Trophoblast cell (in vitro differentiated cells and primary cell): ENCODE measurements around the gene SRXN1.

ENCODE experiments used
- DNase-seq, 2 donors: peaks; one replicate each; pipeline ENCODE4 v3.0.0-alpha.2; 2016
- H2AFZ ChIP-seq: 2 replicates; pipeline ENCODE4 v1.6.1; 2013; ENCODE audit warnings: low read length, moderate library complexity, mild to moderate bottlenecking; ENCODE audit not compliant: insufficient read depth, poor library complexity
- H2AK5ac ChIP-seq: 2 replicates; pipeline ENCODE4 v1.6.1; 2013; ENCODE audit warnings: mild to moderate bottlenecking, low read length
- H2BK120ac ChIP-seq: 2 replicates; pipeline ENCODE4 v1.6.1; 2013; ENCODE audit warnings: low read length, mild to moderate bottlenecking, moderate library complexity; ENCODE audit not compliant: insufficient read depth, poor library complexity
- H2BK12ac ChIP-seq: 2 replicates; pipeline ENCODE4 v1.6.1; 2013; ENCODE audit warnings: mild to moderate bottlenecking, low read length, moderate library complexity
- H2BK5ac ChIP-seq: 2 replicates; pipeline ENCODE4 v1.6.1; 2013; ENCODE audit warnings: low read length, low read depth, moderate library complexity, mild to moderate bottlenecking; ENCODE audit not compliant: poor library complexity
- H3K14ac ChIP-seq: 2 replicates; pipeline ENCODE4 v1.6.1; 2013; ENCODE audit warnings: mild to moderate bottlenecking, low read length
- H3K18ac ChIP-seq: 2 replicates; pipeline ENCODE4 v1.6.1; 2013; ENCODE audit warnings: mild to moderate bottlenecking, low read length
- H3K23ac ChIP-seq: 2 replicates; pipeline ENCODE4 v1.6.1; 2013; ENCODE audit warnings: low read length
- H3K27ac ChIP-seq: 2 replicates; pipeline ENCODE4 v1.5.1; 2013; ENCODE audit warnings: low read depth, mild to moderate bottlenecking, inconsistent platforms, low read length, moderate library complexity
- H3K27me3 ChIP-seq: 2 replicates; pipeline ENCODE4 v1.6.1; 2013; ENCODE audit warnings: inconsistent platforms, mild to moderate bottlenecking, low read length, moderate library complexity; ENCODE audit not compliant: insufficient read depth
- H3K36me3 ChIP-seq, 2 experiments: 1 replicate in 1 of 2; 2 replicates in 1 of 2; pipeline ENCODE4 v1.6.1; 2013; ENCODE audit warnings: low read length in 2 of 2, mild to moderate bottlenecking in 2 of 2, moderate library complexity in 1 of 2; ENCODE audit not compliant: insufficient read depth in 2 of 2, control insufficient read depth in 1 of 2
- H3K4ac ChIP-seq: 2 replicates; pipeline ENCODE4 v1.6.1; 2013; ENCODE audit warnings: low read depth, mild to moderate bottlenecking, low read length, moderate library complexity
- H3K4me1 ChIP-seq, 2 experiments: 1 replicate in 1 of 2; 2 replicates in 1 of 2; pipeline ENCODE4 v1.6.1; 2013; ENCODE audit warnings: low read length in 2 of 2, mild to moderate bottlenecking in 2 of 2, moderate library complexity in 1 of 2; ENCODE audit not compliant: insufficient read depth in 2 of 2, control insufficient read depth in 1 of 2
- H3K4me2 ChIP-seq: 2 replicates; pipeline ENCODE4 v1.6.1; 2013; ENCODE audit warnings: inconsistent platforms, mild to moderate bottlenecking, low read length, moderate library complexity
- H3K4me3 ChIP-seq: 2 replicates; pipeline ENCODE4 v1.5.1; 2013; ENCODE audit warnings: mild to moderate bottlenecking, low read depth, low read length, inconsistent platforms
- H3K79me1 ChIP-seq: one replicate; pipeline ENCODE4 v1.6.1; 2013; ENCODE audit warnings: low read length
- H3K79me2 ChIP-seq: 2 replicates; pipeline ENCODE4 v1.6.1; 2013; ENCODE audit warnings: low read length, mild to moderate bottlenecking; ENCODE audit not compliant: control insufficient read depth, insufficient read depth, poor library complexity
- H3K9ac ChIP-seq: 2 replicates; pipeline ENCODE4 v1.6.1; 2013; ENCODE audit warnings: mild to moderate bottlenecking, low read length
- H3K9me3 ChIP-seq: 2 replicates; pipeline ENCODE4 v1.6.1; 2013; ENCODE audit warnings: low read depth, mild to moderate bottlenecking, control low read depth, inconsistent platforms, low read length; ENCODE audit not compliant: insufficient read depth
- H4K12ac ChIP-seq: 2 replicates; pipeline ENCODE4 v1.6.1; 2013; ENCODE audit warnings: low read depth, mild to moderate bottlenecking, low read length, moderate library complexity
- H4K8ac ChIP-seq: 2 replicates; pipeline ENCODE4 v1.6.1; 2013; ENCODE audit warnings: low read depth, mild to moderate bottlenecking, low read length, moderate library complexity
- H4K91ac ChIP-seq: one replicate; pipeline ENCODE4 v1.6.1; 2013; ENCODE audit warnings: low read depth, mild to moderate bottlenecking, low read length, moderate library complexity
- WGBS: extraction: QIAGEN DNeasy Blood & Tissue Kit; methylation state at CpG from one replicate; pipeline ENCODE4 v1.1.7; 2013; ENCODE audit warnings: missing lambda C conversion rate; ENCODE audit not compliant: insufficient read length, insufficient coverage; ENCODE audit errors: extremely low coverage; 5-methylcytosine and 5-hydroxymethylcytosine counted together

The SRXN1 gene

DNA sequence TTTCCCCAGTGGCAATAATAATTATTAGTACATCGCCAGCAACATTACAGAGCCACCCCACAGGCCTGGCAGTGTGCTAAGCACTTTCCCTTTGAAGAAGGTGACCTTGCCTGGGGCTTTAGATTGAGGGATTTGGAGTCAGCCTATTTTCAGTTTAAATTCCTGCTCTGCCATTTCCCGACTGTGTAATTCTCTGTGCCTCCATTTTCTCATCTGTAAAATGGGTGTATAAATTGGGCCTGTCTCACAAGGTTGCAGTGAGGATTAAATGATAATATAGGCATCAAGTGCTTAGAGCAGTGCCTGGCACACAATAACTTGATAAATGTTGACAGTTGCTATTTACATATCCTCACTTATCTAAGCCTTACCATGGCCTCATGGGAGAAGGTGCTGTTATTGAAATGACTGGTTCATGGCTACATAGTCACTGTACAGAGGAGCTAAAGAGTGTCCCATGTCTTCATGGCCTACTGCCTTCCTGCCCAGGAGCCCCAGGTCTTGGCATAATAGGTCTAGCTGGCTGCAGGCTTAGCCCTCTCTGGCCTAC is 27.7 kb upstream of the SRXN1 start:
- H3K23ac ChIP-seq, result no peak overlapping the region
- H4K91ac ChIP-seq, result no peak overlapping the region
- H4K8ac ChIP-seq, result no peak overlapping the region
- no peak overlapping the region for H3K18ac ChIP-seq
- peaks cover 6% of the 10 kb centered on the region for H3K9me3 ChIP-seq
- H2BK120ac ChIP-seq, result no peak overlapping the region
- no peak overlapping the region for H4K12ac ChIP-seq
- no peak overlapping the region for H2AFZ ChIP-seq
- DNase-seq, result no peak
- H3K4me1 ChIP-seq, result peaks cover 0 to 2% of the 10 kb centered on the region in 2 experiments
- no peak overlapping the region for H3K27ac ChIP-seq
- no peak overlapping the region for H3K4me3 ChIP-seq
- H2AK5ac ChIP-seq, result no peak overlapping the region
- H3K79me2 ChIP-seq, result no peaks in the 10 kb centered on the region
- no peak overlapping the region for H2BK12ac ChIP-seq
- no peak overlapping the region for H2BK5ac ChIP-seq
- H3K4me2 ChIP-seq, result no peak overlapping the region
- no peak overlapping the region for H3K14ac ChIP-seq
- H3K9ac ChIP-seq, result no peak overlapping the region
- WGBS, result no CpG with 5 or more reads among the region's 2 CpGs
- H3K36me3 ChIP-seq, result no peaks in the 10 kb centered on the region
- H3K4ac ChIP-seq, result no peak overlapping the region
- no peaks in the 10 kb centered on the region for H3K79me1 ChIP-seq
- H3K27me3 ChIP-seq, result peaks cover 14% of the 10 kb centered on the region

DNA sequence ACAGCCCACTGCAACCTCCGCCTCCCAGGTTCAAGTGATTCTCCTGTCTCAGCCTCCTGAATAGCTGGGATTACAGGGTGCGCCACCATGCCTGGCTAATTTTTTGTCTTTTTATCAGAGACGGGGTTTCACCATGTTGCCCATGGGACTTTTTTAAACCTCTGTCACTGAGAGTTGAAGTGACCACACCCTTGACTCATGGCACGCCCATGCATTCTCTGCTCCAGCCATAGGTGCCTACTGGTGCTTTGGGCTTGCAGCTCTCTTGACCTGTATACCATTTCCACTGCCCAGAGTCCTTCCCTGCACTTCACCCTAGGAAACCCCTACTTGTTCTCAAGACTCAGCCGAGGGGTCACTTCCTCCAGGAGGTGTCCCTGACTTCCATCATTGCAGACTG is 25.0 kb upstream of the SRXN1 start:
- H3K79me2 ChIP-seq, result no peaks in the 10 kb centered on the region
- H3K4me3 ChIP-seq, result no peak overlapping the region
- no peak overlapping the region for H2AFZ ChIP-seq
- peaks cover 0 to 3% of the 10 kb centered on the region in 2 experiments for H3K4me1 ChIP-seq
- no CpG with 5 or more reads among the region's 5 CpGs for WGBS
- no peak overlapping the region for H2BK120ac ChIP-seq
- H4K8ac ChIP-seq, result no peak overlapping the region
- H3K9ac ChIP-seq, result no peak overlapping the region
- no peak overlapping the region for H4K12ac ChIP-seq
- H3K4me2 ChIP-seq, result no peak overlapping the region
- no peak overlapping the region for H3K27ac ChIP-seq
- no peak overlapping the region for H2AK5ac ChIP-seq
- H3K27me3 ChIP-seq, result peaks cover 31% of the 10 kb centered on the region
- DNase-seq, result no peak
- no peak overlapping the region for H4K91ac ChIP-seq
- H3K14ac ChIP-seq, result no peak overlapping the region
- H3K9me3 ChIP-seq, result peaks cover 10% of the 10 kb centered on the region
- H3K36me3 ChIP-seq, result no peaks in the 10 kb centered on the region
- H3K79me1 ChIP-seq, result no peaks in the 10 kb centered on the region
- H2BK12ac ChIP-seq, result no peak overlapping the region
- no peak overlapping the region for H2BK5ac ChIP-seq
- no peak overlapping the region for H3K18ac ChIP-seq
- H3K4ac ChIP-seq, result no peak overlapping the region
- no peak overlapping the region for H3K23ac ChIP-seq

DNA sequence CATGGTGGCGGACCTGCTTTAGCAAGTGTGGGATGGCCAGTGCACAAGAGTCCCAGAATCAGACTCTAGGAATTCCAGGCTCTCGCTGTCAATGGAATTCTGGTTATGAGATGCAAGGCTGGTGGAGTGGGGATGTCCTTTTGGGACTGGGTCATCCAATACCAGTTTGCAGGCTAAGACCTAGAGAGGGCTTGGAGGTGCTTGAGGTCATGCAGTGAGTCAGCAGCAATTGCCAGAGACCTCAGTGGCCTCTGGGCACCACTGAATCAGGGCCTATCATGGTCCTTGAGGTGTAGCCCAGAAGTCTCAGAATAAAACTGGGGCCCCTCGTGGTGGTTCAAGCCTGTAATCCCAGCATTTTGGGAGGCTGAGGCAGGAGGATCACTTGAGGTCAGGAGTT is 24.0 kb upstream of the SRXN1 start:
- Histone ChIP-seq H2BK5ac (no peak overlapping the region), H3K9ac (no peak overlapping the region), H4K8ac (no peak overlapping the region), H4K12ac (no peak overlapping the region), H2BK120ac (no peak overlapping the region), H2AFZ (no peak overlapping the region), H3K4me2 (no peak overlapping the region), H2AK5ac (no peak overlapping the region), H3K27me3 (peaks cover 31% of the 10 kb centered on the region), H3K27ac (no peak overlapping the region), H3K18ac (no peak overlapping the region), H3K9me3 (peaks cover 10% of the 10 kb centered on the region), H2BK12ac (no peak overlapping the region), H3K4me1 (peaks cover 0 to 3% of the 10 kb centered on the region in 2 experiments), H4K91ac (no peak overlapping the region), H3K14ac (no peak overlapping the region), H3K36me3 (no peaks in the 10 kb centered on the region), H3K4me3 (no peak overlapping the region), H3K79me1 (no peaks in the 10 kb centered on the region), H3K23ac (no peak overlapping the region), H3K79me2 (no peaks in the 10 kb centered on the region), H3K4ac (no peak overlapping the region)
- no CpG with 5 or more reads among the region's 3 CpGs for WGBS
- DNase-seq, result no peak

- H3K4me3 ChIP-seq, result no peak overlapping the region
- no peak overlapping the region for H2BK12ac ChIP-seq
- H3K4ac ChIP-seq, result no peak overlapping the region
- no peak overlapping the region for H3K9ac ChIP-seq
- H3K9me3 ChIP-seq, result peaks cover 10% of the 10 kb centered on the region
- no peak for DNase-seq
- no peak overlapping the region for H2BK120ac ChIP-seq
- no peak overlapping the region for H3K23ac ChIP-seq
- H2AK5ac ChIP-seq, result no peak overlapping the region
- no peaks in the 10 kb centered on the region for H3K79me1 ChIP-seq
- no peak overlapping the region for H3K14ac ChIP-seq
- H3K18ac ChIP-seq, result no peak overlapping the region
- no CpG with 5 or more reads among the region's 24 CpGs for WGBS
- H3K4me2 ChIP-seq, result no peak overlapping the region
- H4K8ac ChIP-seq, result no peak overlapping the region
- H3K36me3 ChIP-seq, result no peaks in the 10 kb centered on the region
- no peak overlapping the region for H4K91ac ChIP-seq
- H2AFZ ChIP-seq, result no peak overlapping the region
- H3K79me2 ChIP-seq, result no peaks in the 10 kb centered on the region
- H3K27ac ChIP-seq, result no peak overlapping the region
- H2BK5ac ChIP-seq, result no peak overlapping the region
- no peak overlapping the region for H4K12ac ChIP-seq
- H3K4me1 ChIP-seq, result peaks cover 0 to 3% of the 10 kb centered on the region in 2 experiments
- H3K27me3 ChIP-seq, result peaks cover 31% of the 10 kb centered on the region
Measured at GRCh38 chr20:676315-676937, 23.4 kb upstream of the SRXN1 start.
